ENCODE data around the gene FAM3A.

The FAM3A gene

DNA sequence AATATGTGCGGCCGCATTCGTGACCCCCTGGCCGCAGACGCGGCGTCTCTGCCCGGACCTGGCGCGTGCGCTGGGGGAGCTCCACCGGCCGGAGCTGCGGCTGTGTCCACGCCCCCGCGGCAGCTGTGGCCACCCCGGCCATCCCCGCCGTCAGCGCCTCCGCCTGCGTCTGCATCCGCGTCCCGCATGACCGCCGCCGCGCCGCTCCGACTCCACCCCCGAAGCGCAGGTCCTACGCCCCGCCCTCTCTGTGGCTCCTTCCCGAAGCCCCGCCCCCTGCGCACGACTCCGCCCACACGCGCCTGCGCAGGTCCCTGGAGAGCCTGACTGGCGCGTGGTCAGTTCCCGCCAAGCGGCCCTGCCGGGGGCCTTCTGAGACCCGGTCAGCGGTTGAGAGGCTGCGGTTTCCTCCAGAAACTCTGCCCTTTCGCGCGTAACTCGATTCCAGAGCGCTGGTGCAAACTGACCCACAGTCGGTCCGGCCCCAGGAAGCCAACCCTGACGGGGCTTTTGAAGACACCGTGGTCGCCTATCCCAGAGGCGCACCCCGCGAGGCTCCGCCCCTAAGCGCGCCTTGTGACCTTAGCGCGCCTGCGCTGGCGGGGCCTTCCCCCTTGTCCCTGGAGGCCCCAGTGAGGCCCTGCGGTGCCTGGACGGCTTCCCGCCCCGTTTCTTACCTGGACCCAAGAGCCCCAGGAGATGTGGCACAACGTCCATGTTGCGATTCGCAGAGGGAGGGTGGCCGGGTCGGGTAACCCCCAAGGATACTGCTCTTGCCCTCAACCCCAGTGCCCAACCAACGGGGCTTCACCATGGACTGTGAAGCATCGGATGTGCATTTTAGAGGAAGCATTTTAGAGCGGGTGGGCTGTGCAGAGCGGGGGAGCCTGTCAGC, 37.1 kb downstream of the FAM3A start, which contains the start of gene LAGE3:
Gene LAGE3, minus strand, starts transcription at position 554 of the 895 bp plus-strand sequence. Its CDS starts 366 bp downstream, at position 188.
- peak; percentile 80 for DNase-seq (ENCODE audit: low read depth)

DNA sequence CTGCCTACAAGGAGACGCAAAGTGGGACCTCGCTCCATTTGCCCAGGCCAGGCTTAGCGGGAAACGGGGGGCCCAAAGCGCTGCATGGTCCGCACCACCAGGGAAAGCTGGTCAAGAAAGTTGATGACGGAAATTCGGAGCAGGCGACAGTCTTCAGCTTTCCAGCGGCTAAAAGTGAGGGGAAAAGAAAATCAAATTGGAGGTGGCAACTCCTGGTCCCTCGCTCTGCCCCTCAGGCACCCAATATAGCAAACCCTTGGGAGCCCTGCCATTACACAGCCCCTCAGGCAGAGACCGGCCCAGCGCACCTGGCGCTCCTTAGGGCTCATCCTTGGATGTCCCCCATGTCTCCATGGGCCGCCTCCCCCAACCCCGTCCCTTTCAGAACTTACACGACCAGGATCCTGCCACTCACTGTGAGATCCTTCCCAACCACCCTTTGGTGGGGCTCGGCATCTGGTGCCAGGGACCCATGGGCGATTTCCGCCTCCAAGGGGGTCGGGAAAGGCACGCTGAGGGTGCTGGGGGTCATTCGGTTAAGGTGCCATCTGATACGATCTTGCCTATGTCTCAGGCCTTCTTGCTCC, 38.0 kb downstream of the FAM3A start:
- DNase-seq (ENCODE audit: low read depth), result no peak

DNA sequence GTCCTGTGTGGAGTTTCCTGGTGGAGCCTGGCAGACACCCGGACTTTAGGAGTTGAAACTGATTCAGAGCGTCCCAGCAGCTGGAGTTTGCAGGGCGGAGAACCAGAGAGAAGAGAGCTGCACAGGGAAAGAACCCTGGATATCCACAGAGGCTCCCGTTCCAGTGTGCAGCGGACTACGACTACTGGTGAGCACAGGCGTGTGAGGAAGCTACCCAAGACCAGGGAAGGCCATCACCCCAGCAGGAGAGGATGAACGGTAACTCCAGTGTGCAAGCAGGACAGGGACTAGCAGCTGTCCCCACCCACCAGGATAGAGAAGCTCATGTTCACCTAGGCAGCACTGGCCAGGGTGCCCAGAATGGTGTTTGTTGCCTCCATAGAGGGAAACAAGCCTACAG, 39.2 kb downstream of the FAM3A start:
- no peak for DNase-seq (ENCODE audit: low read depth)

GRCh38 chrX:154473683-154474082, 42.3 kb downstream of the FAM3A start:
- no peak for DNase-seq (ENCODE audit: low read depth)

GRCh38 chrX:154472685-154473632, 43.1 kb downstream of the FAM3A start:
- no peak for DNase-seq (ENCODE audit: low read depth)

GRCh38 chrX:154471839-154472684, 44.0 kb downstream of the FAM3A start:
- DNase-seq (ENCODE audit: low read depth), result no peak

GRCh38 chrX:154470914-154471568, 45.0 kb downstream of the FAM3A start:
- DNase-seq (ENCODE audit: low read depth), result no peak

GRCh38 chrX:154470434-154470833, 45.6 kb downstream of the FAM3A start:
- no peak for DNase-seq (ENCODE audit: low read depth)

- DNase-seq (ENCODE audit: low read depth), result no peak
Measured at GRCh38 chrX:154469880-154470279, 46.2 kb downstream of the FAM3A start.

DNA sequence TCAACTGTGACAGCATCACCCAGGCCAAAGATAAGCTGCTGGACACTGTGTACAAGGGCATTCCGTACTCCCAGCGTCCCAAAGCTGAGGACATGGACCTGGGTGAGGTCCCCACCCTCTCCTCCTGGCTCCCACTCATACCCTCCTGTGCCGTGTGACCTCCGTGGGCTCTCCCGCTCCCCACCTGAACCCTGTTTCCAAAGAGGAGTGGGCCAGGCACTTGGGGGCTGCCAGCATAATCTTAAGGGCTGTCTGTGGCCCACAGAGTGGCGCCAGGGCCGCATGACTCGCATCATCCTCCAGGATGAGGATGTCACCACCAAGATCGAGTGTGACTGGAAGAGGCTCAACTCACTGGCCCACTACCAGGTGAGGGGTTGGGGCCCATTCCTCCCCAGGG, 46.9 kb downstream of the FAM3A start:
- DNase-seq (ENCODE audit: low read depth), result no peak

DNA sequence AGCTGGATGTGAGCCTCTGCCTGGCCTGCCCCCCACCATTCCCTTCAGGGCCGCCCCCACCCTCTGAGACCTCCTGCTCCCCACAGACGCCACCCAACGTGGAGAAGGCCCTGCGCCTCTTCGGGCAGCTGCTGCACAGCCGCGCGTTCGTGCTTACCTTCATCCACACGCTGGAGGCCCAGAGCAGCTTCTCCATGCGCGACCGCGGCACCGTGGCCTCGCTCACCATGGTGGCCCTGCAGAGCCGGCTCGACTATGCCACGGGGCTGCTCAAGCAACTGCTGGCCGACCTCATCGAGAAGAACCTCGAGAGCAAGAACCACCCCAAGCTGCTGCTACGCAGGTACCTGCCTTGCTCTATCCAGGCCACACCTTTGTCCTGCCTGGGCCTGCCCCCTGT, 47.8 kb downstream of the FAM3A start:
- DNase-seq (ENCODE audit: low read depth), result no peak

- DNase-seq (ENCODE audit: low read depth), result no peak
Measured at GRCh38 chrX:154467556-154467955, 48.5 kb downstream of the FAM3A start.

DNA sequence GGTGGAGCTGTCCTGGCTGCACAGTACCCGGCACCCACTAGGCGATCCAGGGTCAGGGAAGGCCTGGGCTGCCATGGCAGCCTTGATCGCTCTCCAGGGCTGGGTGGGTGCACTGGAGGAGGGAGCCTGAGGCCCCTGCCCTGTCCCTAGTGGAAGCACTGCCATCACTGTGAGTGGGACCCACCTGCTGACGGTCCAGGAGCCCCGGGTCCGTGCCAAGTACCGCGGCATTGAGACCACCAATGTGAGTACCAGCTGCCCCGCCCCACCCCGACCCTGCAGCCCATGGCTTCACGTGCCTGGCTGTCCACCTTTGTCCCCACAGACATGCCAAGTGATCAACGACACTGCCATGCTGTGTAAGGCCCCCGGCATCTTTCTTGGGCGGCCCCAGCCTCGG, 49.1 kb downstream of the FAM3A start:
- DNase-seq (ENCODE audit: low read depth), result no peak

DNA sequence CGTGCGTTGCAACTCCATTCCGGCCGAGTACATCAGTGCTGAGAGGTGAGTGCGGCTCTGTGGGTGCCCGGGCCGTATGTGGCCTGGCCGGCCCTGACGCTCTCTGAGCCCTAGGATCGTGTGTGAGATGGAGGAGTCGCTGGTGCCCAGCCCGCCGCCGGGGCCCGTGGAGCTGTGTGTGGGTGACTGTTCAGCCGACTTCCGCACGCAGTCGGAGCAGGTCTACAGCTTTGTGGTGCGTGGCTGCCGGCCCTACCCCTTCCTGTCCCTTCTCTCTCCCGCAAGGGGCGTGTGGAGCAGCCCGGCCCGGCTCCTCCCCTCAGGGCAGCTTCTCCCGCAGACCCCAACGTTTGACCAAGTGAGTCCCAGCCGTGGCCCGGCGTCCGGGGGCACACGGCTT, 50.0 kb downstream of the FAM3A start:
- no peak for DNase-seq (ENCODE audit: low read depth)

DNA sequence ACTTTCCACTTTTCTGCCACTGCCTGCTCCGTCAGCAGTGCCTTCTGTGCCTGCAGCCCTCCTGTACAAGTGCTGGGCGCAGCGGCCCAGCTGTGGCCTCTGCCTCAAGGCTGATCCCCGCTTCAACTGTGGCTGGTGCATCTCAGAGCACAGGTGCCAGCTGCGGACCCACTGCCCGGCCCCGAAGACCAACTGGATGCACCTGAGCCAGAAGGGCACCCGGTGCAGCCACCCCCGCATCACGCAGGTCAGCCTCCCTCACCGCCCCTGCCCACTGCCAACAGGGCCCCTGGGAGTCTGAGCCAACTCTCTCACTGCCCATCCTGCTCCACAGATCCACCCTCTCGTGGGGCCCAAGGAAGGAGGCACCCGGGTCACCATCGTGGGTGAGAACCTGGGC, 50.4 kb downstream of the FAM3A start:
- no peak for DNase-seq (ENCODE audit: low read depth)

- DNase-seq (ENCODE audit: low read depth), result no peak
Measured at GRCh38 chrX:154464806-154465365, 51.1 kb downstream of the FAM3A start.

DNA sequence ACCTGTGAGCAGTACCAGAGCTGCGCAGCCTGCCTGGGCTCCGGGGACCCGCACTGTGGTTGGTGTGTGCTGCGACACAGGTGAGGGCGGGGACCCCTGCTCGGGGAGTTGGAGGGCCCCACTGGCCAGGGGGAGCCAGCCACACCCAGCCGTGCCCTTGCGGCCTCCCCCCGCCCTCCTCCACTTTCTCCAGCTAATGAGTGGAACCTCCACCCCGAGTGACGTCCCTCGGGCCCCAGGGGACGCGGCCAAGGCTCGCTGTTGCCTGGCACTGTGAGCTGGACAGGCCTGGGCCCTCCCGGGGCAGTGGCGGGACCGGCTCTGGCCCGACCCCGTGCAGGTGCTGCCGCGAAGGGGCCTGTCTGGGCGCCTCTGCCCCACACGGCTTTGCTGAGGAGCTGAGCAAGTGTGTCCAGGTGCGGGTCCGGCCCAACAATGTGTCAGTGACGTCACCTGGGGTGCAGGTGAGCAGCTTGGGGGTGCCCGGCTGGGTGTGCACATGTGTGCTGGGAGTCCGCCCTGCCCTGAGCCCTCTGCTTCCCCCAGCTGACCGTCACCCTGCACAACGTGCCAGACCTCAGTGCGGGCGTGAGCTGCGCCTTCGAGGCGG, 52.3 kb downstream of the FAM3A start:
- no peak for DNase-seq (ENCODE audit: low read depth)

- no peak for DNase-seq (ENCODE audit: low read depth)
Measured at GRCh38 chrX:154462396-154462795, 53.6 kb downstream of the FAM3A start.

DNA sequence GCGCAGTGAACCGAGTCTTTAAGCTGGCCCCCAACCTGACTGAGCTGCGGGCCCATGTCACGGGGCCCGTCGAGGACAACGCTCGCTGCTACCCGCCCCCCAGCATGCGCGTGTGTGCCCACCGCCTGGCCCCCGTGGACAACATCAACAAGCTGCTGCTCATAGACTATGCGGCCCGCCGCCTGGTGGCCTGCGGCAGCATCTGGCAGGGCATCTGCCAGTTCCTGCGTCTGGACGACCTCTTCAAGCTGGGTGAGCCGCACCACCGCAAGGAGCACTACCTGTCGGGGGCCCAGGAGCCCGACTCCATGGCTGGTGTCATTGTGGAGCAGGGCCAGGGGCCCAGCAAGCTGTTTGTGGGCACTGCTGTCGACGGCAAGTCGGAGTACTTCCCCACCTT, 55.7 kb downstream of the FAM3A start:
- no peak for DNase-seq (ENCODE audit: low read depth)

GRCh38 chrX:154459832-154460231, 56.2 kb downstream of the FAM3A start:
- DNase-seq (ENCODE audit: low read depth), result no peak
